HG02678 (cell line): ENCODE results near the gene ACSM6.
A peak's percentile ranks its signal among the peaks of the same experiment; 100 is the strongest.

ENCODE experiments used
- ATAC-seq: cut with Tn5 transposase; IDR thresholded peaks from one replicate; pipeline ENCODE4 v1.9.1; 2021; ENCODE audit warnings: mild to moderate bottlenecking, moderate library complexity; ENCODE audit not compliant: unreplicated experiment

The ACSM6 gene

GRCh38 chr10:95243318-95243617 is 49.2 kb downstream of the ACSM6 start:
- no peak for ATAC-seq

GRCh38 chr10:95244152-95244551 is 50.1 kb downstream of the ACSM6 start:
- ATAC-seq, result no peak

GRCh38 chr10:95245425-95246055 is 51.5 kb downstream of the ACSM6 start:
- ATAC-seq, result peak; percentile 90

- peak; percentile 35 for ATAC-seq
Measured at GRCh38 chr10:95246582-95247051, 52.6 kb downstream of the ACSM6 start.

GRCh38 chr10:95247200-95247880 is 53.3 kb downstream of the ACSM6 start:
- ATAC-seq, result no peak

GRCh38 chr10:95247881-95248583 is 54.0 kb downstream of the ACSM6 start:
- ATAC-seq, result no peak

- ATAC-seq, result no peak
Measured at GRCh38 chr10:95248989-95249388, 55.0 kb downstream of the ACSM6 start.

GRCh38 chr10:95249467-95249866 is 55.4 kb downstream of the ACSM6 start:
- no peak for ATAC-seq

GRCh38 chr10:95250856-95251255 is 56.8 kb downstream of the ACSM6 start:
- no peak for ATAC-seq

- no peak for ATAC-seq
Measured at GRCh38 chr10:95253007-95253406, 59.0 kb downstream of the ACSM6 start.

- no peak for ATAC-seq
Measured at GRCh38 chr10:95253686-95254085, 59.6 kb downstream of the ACSM6 start.

GRCh38 chr10:95254629-95255028 is 60.6 kb downstream of the ACSM6 start:
- ATAC-seq, result no peak

GRCh38 chr10:95256268-95256667 is 62.2 kb downstream of the ACSM6 start:
- no peak for ATAC-seq

- ATAC-seq, result no peak
Measured at GRCh38 chr10:95257849-95258248, 63.8 kb downstream of the ACSM6 start.

GRCh38 chr10:95260397-95260881 is 66.4 kb downstream of the ACSM6 start:
- ATAC-seq, result peak; percentile 58

GRCh38 chr10:95260909-95261552 is 67.0 kb downstream of the ACSM6 start:
- no peak for ATAC-seq

- no peak for ATAC-seq
Measured at GRCh38 chr10:95261926-95262325, 67.9 kb downstream of the ACSM6 start.

GRCh38 chr10:95262763-95263518 is 68.9 kb downstream of the ACSM6 start:
- ATAC-seq, result no peak

GRCh38 chr10:95263864-95264226 is 69.8 kb downstream of the ACSM6 start:
- ATAC-seq, result no peak

- ATAC-seq, result no peak
Measured at GRCh38 chr10:95264227-95265051, 70.4 kb downstream of the ACSM6 start.
